ENCODE results near the gene NT5M. TPM values are rescaled to one million over a fixed set of nuclear protein-coding genes. Genes with fewer than 3 reads are reported as not detected.
A peak's percentile ranks its signal among the peaks of the same experiment; 100 is the strongest.

Gene NT5M
- total and polyA plus RNA-seq, 10 donors = 1.2 to 3.6 (median 2.6) TPM

- H3K36me3 ChIP-seq = no peaks in the 10 kb centered on the region
- 83 to 88% (median 87%) methylated on average over 25 to 31 of the region's 31 CpGs for WGBS, 5 donors
- no peaks in the 10 kb centered on the region for H3K27me3 ChIP-seq (replicated peaks in 1 of 7)
- H3K9me3 ChIP-seq = no peaks in the 10 kb centered on the region
- TF ChIP-seq CTCF (IDR thresholded peaks at IDR 0.05 in 8 of 11, conservative IDR thresholded peaks at IDR 0.05 in 3 of 11) = no peak
- TF ChIP-seq POLR2A (IDR thresholded peaks at IDR 0.05) = no peak
- no peak overlapping the region for H3K4me3 ChIP-seq
- peaks cover 0 to 3% (median 0%) of the 10 kb centered on the region in 6 donors for H3K4me1 ChIP-seq
- DNase-seq = peak; percentile 62
- intact Hi-C loops (cut with DNase I; ENCODE audit: low total_unique reads) = no loop called here
- H3K27ac ChIP-seq = no peak overlapping the region
These were observed 43.5 kb downstream of the NT5M start for GRCh38 chr17:17346428-17347233.

- peak; percentile 62 for DNase-seq
- intact Hi-C loops (cut with DNase I; ENCODE audit: low total_unique reads) = no loop called here
- no peaks in the 10 kb centered on the region for H3K36me3 ChIP-seq
- H3K9me3 ChIP-seq = no peaks in the 10 kb centered on the region
- TF ChIP-seq POLR2AphosphoS5 (IDR thresholded peaks at IDR 0.05) (no peak), POLR2A (IDR thresholded peaks at IDR 0.05) (no peak), CTCF (IDR thresholded peaks at IDR 0.05 in 8 of 11, conservative IDR thresholded peaks at IDR 0.05 in 3 of 11) (no peak)
- 87 to 94% (median 90%) methylated on average over 5 to 15 of the region's 15 CpGs for WGBS, 5 donors
- H3K27ac ChIP-seq = no peak overlapping the region
- H3K4me3 ChIP-seq = no peak overlapping the region
- peaks cover 0 to 9% (median 1%) of the 10 kb centered on the region in 6 donors for H3K4me1 ChIP-seq
- no peaks in the 10 kb centered on the region for H3K27me3 ChIP-seq (replicated peaks in 1 of 7)
These were observed 44.2 kb downstream of the NT5M start for GRCh38 chr17:17347234-17347955.

GRCh38 chr17:17347956-17348871 is 45.0 kb downstream of the NT5M start:
- Histone ChIP-seq H3K27me3 (replicated peaks in 1 of 7) (no peaks in the 10 kb centered on the region), H3K27ac (no peak overlapping the region), H3K9me3 (no peaks in the 10 kb centered on the region), H3K36me3 (no peaks in the 10 kb centered on the region), H3K4me3 (no peak overlapping the region), H3K4me1 (peaks cover 0 to 13% (median 3%) of the 10 kb centered on the region in 6 donors)
- TF ChIP-seq POLR2AphosphoS5 (IDR thresholded peaks at IDR 0.05) = no peak
- TF ChIP-seq POLR2A (IDR thresholded peaks at IDR 0.05) = no peak
- no peak for TF ChIP-seq CTCF (IDR thresholded peaks at IDR 0.05 in 8 of 11, conservative IDR thresholded peaks at IDR 0.05 in 3 of 11)
- WGBS, 5 donors = 85 to 94% (median 90%) methylated on average over 7 to 10 of the region's 10 CpGs
- peak; percentile 48 for DNase-seq
- intact Hi-C loops (cut with DNase I; ENCODE audit: low total_unique reads) = no loop called here

Measured in spleen (tissue), 11 donors.